Prostate gland (tissue), 2 donors: ENCODE data around the gene CENPP.

ENCODE experiments used
- POLR2A ChIP-seq: fragments of 450-650 bp; IDR thresholded peaks from one replicate; pipeline ENCODE4 v1.6.1; 2016; ENCODE audit warnings: antibody characterized with exemption, mild to moderate bottlenecking
- TF ChIP-seq, protein P1 (sequence below), 4 experiments: fragments of 200-600 bp in 2 of 4; fragments of 450-650 bp in 2 of 4; sonication (generic) in 2 of 4; IDR thresholded peaks; 1 replicate in 3 of 4; 2 replicates in 1 of 4; pipeline ENCODE4 v1.5.1; 2016 to 2019; ENCODE audit warnings: antibody characterized with exemption in 4 of 4, mild to moderate bottlenecking in 2 of 4, moderate library complexity in 2 of 4

DNA sequence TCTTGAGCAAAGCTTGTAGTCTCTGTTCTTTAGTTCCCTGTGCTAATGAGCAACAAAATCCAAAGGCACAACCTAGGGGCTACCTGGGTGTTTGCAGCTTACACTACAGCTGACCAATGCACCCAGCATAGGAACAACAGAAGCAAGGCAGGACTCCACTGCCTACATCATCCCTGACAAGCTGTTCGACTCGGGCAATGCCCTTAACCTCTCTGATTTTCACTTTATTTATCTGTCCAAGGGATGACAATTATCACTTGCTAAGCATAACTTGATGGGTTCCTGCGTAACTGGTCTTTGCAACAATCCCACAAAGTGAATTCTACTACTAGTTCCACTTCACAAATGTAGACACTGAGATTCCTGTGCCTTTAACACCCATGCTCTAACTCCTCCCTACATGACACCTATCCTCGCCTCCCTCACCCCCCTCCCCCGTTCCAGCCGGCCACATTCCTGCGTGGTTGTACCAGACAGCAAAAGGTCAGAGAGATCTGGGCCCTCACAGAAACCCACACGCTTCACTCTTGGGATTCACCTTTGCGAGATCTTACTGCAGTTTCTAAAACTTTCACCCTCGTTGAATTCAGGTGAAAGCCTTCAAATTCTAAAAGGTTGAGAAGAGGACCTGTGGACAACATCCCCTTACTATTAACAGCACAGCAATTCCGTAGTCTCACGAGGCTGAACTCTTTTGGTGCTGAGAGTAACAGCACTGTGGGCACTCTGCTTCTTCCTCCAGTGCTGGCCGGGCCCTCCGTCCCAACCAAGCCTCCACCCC, 343.2 kb downstream of the CENPP start:
- no peak for TF ChIP-seq POLR2A
- TF ChIP-seq, protein P1, sequence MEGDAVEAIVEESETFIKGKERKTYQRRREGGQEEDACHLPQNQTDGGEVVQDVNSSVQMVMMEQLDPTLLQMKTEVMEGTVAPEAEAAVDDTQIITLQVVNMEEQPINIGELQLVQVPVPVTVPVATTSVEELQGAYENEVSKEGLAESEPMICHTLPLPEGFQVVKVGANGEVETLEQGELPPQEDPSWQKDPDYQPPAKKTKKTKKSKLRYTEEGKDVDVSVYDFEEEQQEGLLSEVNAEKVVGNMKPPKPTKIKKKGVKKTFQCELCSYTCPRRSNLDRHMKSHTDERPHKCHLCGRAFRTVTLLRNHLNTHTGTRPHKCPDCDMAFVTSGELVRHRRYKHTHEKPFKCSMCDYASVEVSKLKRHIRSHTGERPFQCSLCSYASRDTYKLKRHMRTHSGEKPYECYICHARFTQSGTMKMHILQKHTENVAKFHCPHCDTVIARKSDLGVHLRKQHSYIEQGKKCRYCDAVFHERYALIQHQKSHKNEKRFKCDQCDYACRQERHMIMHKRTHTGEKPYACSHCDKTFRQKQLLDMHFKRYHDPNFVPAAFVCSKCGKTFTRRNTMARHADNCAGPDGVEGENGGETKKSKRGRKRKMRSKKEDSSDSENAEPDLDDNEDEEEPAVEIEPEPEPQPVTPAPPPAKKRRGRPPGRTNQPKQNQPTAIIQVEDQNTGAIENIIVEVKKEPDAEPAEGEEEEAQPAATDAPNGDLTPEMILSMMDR (IDR thresholded peaks at IDR 0.05), result no peak
